ENCODE measurements around the gene TRMT11. TPM values are rescaled to one million over a fixed set of nuclear protein-coding genes. Genes with fewer than 3 reads are reported as not detected.

TRMT11 gene
- total and polyA plus RNA-seq, 2 of the 8 experiments (the other 6 are each of a cell fraction or from before 2014, with no cell fraction given), result 19.7 to 32.4 TPM

DNA sequence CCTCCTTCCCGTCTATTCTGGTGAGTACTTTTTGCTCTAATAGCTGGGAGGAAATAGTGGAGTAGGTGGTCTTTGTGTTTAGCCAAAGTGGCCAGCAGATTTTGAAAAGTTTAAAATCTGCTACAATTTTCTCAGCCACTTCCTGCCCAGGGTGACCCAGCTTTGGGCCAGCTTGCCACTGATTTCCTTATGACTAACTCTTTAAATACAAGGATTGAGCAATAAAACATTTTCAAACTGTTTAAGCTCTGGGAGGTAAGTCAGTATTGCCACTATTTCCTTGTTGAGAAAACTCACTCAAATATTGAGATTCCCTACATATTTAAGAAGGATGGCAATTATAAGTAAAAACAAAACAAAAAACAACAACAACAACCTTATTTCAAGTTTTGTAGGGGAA is 54.5 kb downstream of the TRMT11 start:
- no peaks in the 10 kb centered on the region for H3K9me3 ChIP-seq (ENCODE audit: insufficient read depth in 2 of 2, low read depth in 1 of 2, low read length in 1 of 2)
- no peak overlapping the region for H3K14ac ChIP-seq (ENCODE audit: insufficient read length)
- H3K4me3 ChIP-seq (ENCODE audit: extremely low read depth in 1 of 4, insufficient read depth in 2 of 4, low read depth in 3 of 4, low read length in 4 of 4), result no peak overlapping the region
- H3K23ac ChIP-seq (ENCODE audit: insufficient read length), result no peak overlapping the region
- H2BK15ac ChIP-seq (ENCODE audit: low read length), result no peak overlapping the region
- no peaks in the 10 kb centered on the region for H4K20me1 ChIP-seq (replicated peaks in 1 of 2; ENCODE audit: control insufficient read depth in 1 of 2, insufficient read depth in 2 of 2, low read length in 2 of 2)
- ChIA-PET CTCF (ENCODE audit: partially characterized antibody) (interaction anchor here (1.2 kb wide), 1 partner anchor 45 kb away, joined by 3 read pairs; no protein-coding TSS in a partner anchor), POLR2A (ENCODE audit: partially characterized antibody) (interaction anchor here (0.6 to 1.6 kb wide), 2 partner anchors 13 to 48 kb away, joined by 3 read pairs; no protein-coding TSS in a partner anchor)
- H3K18ac ChIP-seq (ENCODE audit: extremely low read depth, low read length), result no peak overlapping the region
- no peak overlapping the region for H2AK5ac ChIP-seq (ENCODE audit: low read depth, low read length)
- no peak overlapping the region for H3K27ac ChIP-seq (ENCODE audit: low read depth, low read length)
- no peak overlapping the region for H3K9ac ChIP-seq (replicated peaks in 1 of 4; ENCODE audit: extremely low read depth in 1 of 4, low read depth in 3 of 4, low read length in 3 of 4)
- H4K91ac ChIP-seq (replicated peaks; ENCODE audit: insufficient read length, low read length), result no peak overlapping the region
- no peak overlapping the region for H2BK12ac ChIP-seq (ENCODE audit: low read depth, low read length)
- H3K56ac ChIP-seq (replicated peaks; ENCODE audit: insufficient read length, low read depth, low read length), result no peak overlapping the region
- no peaks in the 10 kb centered on the region for H3K79me1 ChIP-seq (ENCODE audit: low read depth, low read length)
- H3K36me3 ChIP-seq (ENCODE audit: control insufficient read depth in 2 of 4, insufficient read depth in 4 of 4, low read length in 3 of 4), result peaks cover 2 to 36% (median 16%) of the 10 kb centered on the region in 4 experiments; a peak in 6 of 8 replicates
- 90% methylated on average over 1 of the region's 1 CpG; no CpG with 5 or more reads in 1 of the 2 experiments for WGBS, 2 experiments (ENCODE audit: extremely low coverage in 1 of 2, insufficient coverage in 1 of 2, insufficient read length in 1 of 2, insufficient replicate concordance in 2 of 2, low coverage in 1 of 2, low lambda C conversion rate in 2 of 2, missing lambda C conversion rate in 1 of 2)
- H3K4ac ChIP-seq (replicated peaks; ENCODE audit: insufficient read length, low read depth, low read length), result no peak overlapping the region
- no peaks in the 10 kb centered on the region for H3K79me2 ChIP-seq (ENCODE audit: control insufficient read depth in 1 of 2, insufficient read depth in 2 of 2, low read length in 2 of 2)
- no peak overlapping the region for H3K4me2 ChIP-seq (ENCODE audit: insufficient read depth in 1 of 2, low read depth in 2 of 2, low read length in 2 of 2)
- H2BK20ac ChIP-seq (ENCODE audit: low read length), result no peak overlapping the region
- no peaks in the 10 kb centered on the region; a peak in 2 of 7 replicates for H3K4me1 ChIP-seq (replicated peaks in 1 of 4; ENCODE audit: control insufficient read depth in 3 of 4, insufficient read depth in 4 of 4, low read length in 3 of 4)
- no peaks in the 10 kb centered on the region for H3K27me3 ChIP-seq (replicated peaks in 1 of 4; ENCODE audit: control insufficient read depth in 3 of 4, extremely low read depth in 1 of 4, insufficient read depth in 3 of 4, low read length in 3 of 4)
- no peak overlapping the region for H2AFZ ChIP-seq (ENCODE audit: low read length)
- no peak overlapping the region for H2BK5ac ChIP-seq (ENCODE audit: low read depth, low read length)
- no peak overlapping the region for H4K8ac ChIP-seq (ENCODE audit: extremely low read depth, insufficient read depth, low read length)
- H4K5ac ChIP-seq (ENCODE audit: insufficient read length, low read depth, low read length), result no peak overlapping the region
- FAIRE-seq, result no peak
- no peaks in the 10 kb centered on the region for H3K23me2 ChIP-seq (ENCODE audit: low read depth, low read length)
- no peak overlapping the region for H2BK120ac ChIP-seq (replicated peaks; ENCODE audit: low read depth, low read length)
- DNase-seq (ENCODE audit: low read depth in 1 of 2, low spot score in 2 of 2), result no peak
- TF ChIP-seq NANOG (IDR thresholded peaks at IDR 0.05; ENCODE audit: insufficient read depth, low read depth, low read length, poor library complexity, severe bottlenecking), result no peak
- TF ChIP-seq TBP (IDR thresholded peaks at IDR 0.05; ENCODE audit: low read depth, low read length), result no peak
- TF ChIP-seq SP2 (IDR thresholded peaks at IDR 0.05; ENCODE audit: low read length), result no peak
- no peak for TF ChIP-seq SIRT6 (IDR thresholded peaks at IDR 0.05; ENCODE audit: low read length)
